HPDE6-E6E7 (cell line): ENCODE results near the gene RASAL3.

Experiments
- DNase-seq: peaks from one replicate; pipeline ENCODE4 v3.0.0; 2011; ENCODE audit warnings: missing footprints; ENCODE audit errors: extremely low spot score

RASAL3 gene

GRCh38 chr19:15449620-15450527, 14.5 kb downstream of the RASAL3 start, which contains the start of gene WIZ:
WIZ (minus strand) TSS chr19:15449956; CDS start chr19:15448307, 1,649 bp downstream.
- peak; percentile 61 for DNase-seq

GRCh38 chr19:15448778-15449619, 15.3 kb downstream of the RASAL3 start:
- no peak for DNase-seq

GRCh38 chr19:15448044-15448777, 16.1 kb downstream of the RASAL3 start:
- no peak for DNase-seq

- no peak for DNase-seq
Observed at GRCh38 chr19:15447057-15447456, 17.3 kb downstream of the RASAL3 start.

GRCh38 chr19:15445807-15446376, 18.5 kb downstream of the RASAL3 start:
- no peak for DNase-seq

GRCh38 chr19:15445227-15445605, 19.1 kb downstream of the RASAL3 start:
- no peak for DNase-seq

- DNase-seq = no peak
Observed at GRCh38 chr19:15444505-15445226, 19.7 kb downstream of the RASAL3 start.

- DNase-seq = no peak
Observed at GRCh38 chr19:15443838-15444237, 20.5 kb downstream of the RASAL3 start.

GRCh38 chr19:15443325-15443724, 21.0 kb downstream of the RASAL3 start:
- DNase-seq = no peak

GRCh38 chr19:15442142-15442920, 22.0 kb downstream of the RASAL3 start:
- no peak for DNase-seq

GRCh38 chr19:15441317-15441716, 23.0 kb downstream of the RASAL3 start:
- DNase-seq = no peak

GRCh38 chr19:15439821-15440641, 24.3 kb downstream of the RASAL3 start:
- DNase-seq = no peak

- DNase-seq = no peak
Observed at GRCh38 chr19:15439078-15439799, 25.1 kb downstream of the RASAL3 start.

- DNase-seq = no peak
Observed at GRCh38 chr19:15438577-15438976, 25.8 kb downstream of the RASAL3 start.

GRCh38 chr19:15438124-15438496, 26.2 kb downstream of the RASAL3 start:
- DNase-seq = no peak

- no peak for DNase-seq
Observed at GRCh38 chr19:15437355-15438123, 26.8 kb downstream of the RASAL3 start.

- DNase-seq = no peak
Observed at GRCh38 chr19:15436826-15437110, 27.6 kb downstream of the RASAL3 start.
